GM18868 (cell line): Measurements from ENCODE around the gene OSBPL6.
"Not testable (repeated sequence)": the region's sequence is repeated elsewhere in the genome, so short reads cannot be mapped to it uniquely, and the experiment has no call there.

Experiments used
- ATAC-seq: cut with Tn5 transposase; IDR thresholded peaks from one replicate; pipeline ENCODE4 v1.9.1; 2021; ENCODE audit warnings: mild to moderate bottlenecking, moderate library complexity; ENCODE audit not compliant: unreplicated experiment

The OSBPL6 gene

GRCh38 chr2:178296394-178297090 is 102.2 kb downstream of the OSBPL6 start:
- no peak for ATAC-seq

- ATAC-seq, result no peak
These were observed 102.7 kb downstream of the OSBPL6 start for GRCh38 chr2:178297091-178297411.

- ATAC-seq, result no peak
These were observed 104.5 kb downstream of the OSBPL6 start for GRCh38 chr2:178298785-178299212.

- ATAC-seq, result no peak
These were observed 107.4 kb downstream of the OSBPL6 start for GRCh38 chr2:178301649-178302238.

GRCh38 chr2:178304333-178304732 is 110.0 kb downstream of the OSBPL6 start:
- no peak for ATAC-seq

- peak; percentile 99 for ATAC-seq
These were observed 112.2 kb downstream of the OSBPL6 start for GRCh38 chr2:178306352-178307073.

GRCh38 chr2:178307650-178308049 is 113.3 kb downstream of the OSBPL6 start:
- no peak for ATAC-seq

- no peak for ATAC-seq
These were observed 115.2 kb downstream of the OSBPL6 start for GRCh38 chr2:178309541-178309940.

- ATAC-seq, result no peak
These were observed 120.8 kb downstream of the OSBPL6 start for GRCh38 chr2:178315078-178315477.

- no peak for ATAC-seq
These were observed 121.2 kb downstream of the OSBPL6 start for GRCh38 chr2:178315488-178315948.

- no peak for ATAC-seq
These were observed 123.5 kb downstream of the OSBPL6 start for GRCh38 chr2:178317811-178318210.

- no peak for ATAC-seq
These were observed 125.8 kb downstream of the OSBPL6 start for GRCh38 chr2:178320011-178320585.

GRCh38 chr2:178322068-178322467 is 127.8 kb downstream of the OSBPL6 start:
- no peak for ATAC-seq

GRCh38 chr2:178323331-178323730 is 129.0 kb downstream of the OSBPL6 start:
- not testable (repeated sequence) for ATAC-seq

GRCh38 chr2:178324077-178324476 is 129.8 kb downstream of the OSBPL6 start:
- ATAC-seq, result no peak

- ATAC-seq, result no peak
These were observed 131.0 kb downstream of the OSBPL6 start for GRCh38 chr2:178325268-178325667.

GRCh38 chr2:178327516-178327915 is 133.2 kb downstream of the OSBPL6 start:
- ATAC-seq, result no peak

GRCh38 chr2:178328037-178328436 is 133.7 kb downstream of the OSBPL6 start:
- no peak for ATAC-seq

- ATAC-seq, result no peak
These were observed 136.1 kb downstream of the OSBPL6 start for GRCh38 chr2:178330175-178331017.

- ATAC-seq, result no peak
These were observed 137.4 kb downstream of the OSBPL6 start for GRCh38 chr2:178331474-178332432.
